ENCODE measurements around the gene PIK3C2G. TPM values are rescaled to one million over a fixed set of nuclear protein-coding genes. Genes with fewer than 3 reads are reported as not detected.

PIK3C2G gene
- total and polyA plus RNA-seq, 8 donors: 0.29 to 191 (median 48.7) TPM

DNA sequence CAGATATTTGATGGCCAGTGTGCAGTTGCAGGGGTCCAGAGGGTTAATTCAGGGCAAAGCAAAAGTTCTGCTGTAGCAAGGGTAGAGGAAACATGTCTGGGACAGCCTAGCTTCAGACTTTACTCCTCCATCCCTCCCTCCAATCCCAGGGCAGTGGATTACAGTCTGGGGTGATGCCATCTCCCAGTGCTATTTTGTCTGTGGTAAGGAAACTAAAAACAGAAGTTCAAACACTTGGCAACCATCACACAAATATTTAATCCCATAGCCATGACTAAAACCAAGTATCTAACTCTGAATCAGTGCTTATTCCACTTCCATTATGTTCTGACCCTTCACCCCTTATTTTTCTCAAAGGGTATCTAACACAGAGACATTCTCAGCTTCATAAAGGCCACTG, 61.8 kb downstream of the PIK3C2G start:
- H3K4me1 ChIP-seq: peaks cover 0 to 9% (median 5%) of the 10 kb centered on the region in 4 donors
- no peaks in the 10 kb centered on the region for H3K27me3 ChIP-seq
- no peak overlapping the region for H3K4me3 ChIP-seq
- TF ChIP-seq EP300 (IDR thresholded peaks at IDR 0.05) (no peak), POLR2A (IDR thresholded peaks at IDR 0.05) (no peak), POLR2AphosphoS5 (IDR thresholded peaks at IDR 0.05) (no peak), CTCF (IDR thresholded peaks at IDR 0.05) (no peak)
- no peak overlapping the region for H3K27ac ChIP-seq
- H3K9me3 ChIP-seq: no peaks in the 10 kb centered on the region
- intact Hi-C loops (cut with DNase I; ENCODE audit: low total_unique reads): no loop called here
- DNase-seq: no peak
- peaks cover 0 to 14% (median 3%) of the 10 kb centered on the region in 4 donors for H3K36me3 ChIP-seq

DNA sequence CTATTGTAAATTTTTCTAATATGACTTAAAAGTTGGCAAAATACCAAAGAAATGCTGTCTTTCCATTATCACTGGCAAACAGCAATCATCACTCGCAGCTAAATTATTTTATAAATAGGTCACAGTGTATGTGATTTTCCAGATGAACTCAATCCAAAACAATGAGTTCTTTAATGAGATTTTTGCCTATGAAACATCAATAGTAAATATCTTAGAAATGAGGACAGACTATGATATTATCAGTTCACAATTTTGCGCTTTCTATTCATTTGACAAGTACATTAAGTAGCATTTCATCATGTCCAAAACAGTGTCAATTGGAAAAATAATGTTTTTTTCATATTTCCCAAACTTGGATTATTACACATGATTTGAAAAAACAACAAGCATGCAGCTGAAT, 65.7 kb downstream of the PIK3C2G start:
- WGBS, 5 donors: 65 to 74% (median 69%) methylated on average over 2 of the region's 2 CpGs
- no peak overlapping the region for H3K27ac ChIP-seq
- H3K4me1 ChIP-seq: no peaks in the 10 kb centered on the region
- H3K36me3 ChIP-seq: peaks cover 0 to 17% (median 3%) of the 10 kb centered on the region in 4 donors
- H3K9me3 ChIP-seq: no peaks in the 10 kb centered on the region
- no peak for DNase-seq
- no peaks in the 10 kb centered on the region for H3K27me3 ChIP-seq
- H3K4me3 ChIP-seq: no peak overlapping the region
- intact Hi-C loops (cut with DNase I; ENCODE audit: low total_unique reads): no loop called here
- TF ChIP-seq EP300 (IDR thresholded peaks at IDR 0.05) (no peak), POLR2AphosphoS5 (IDR thresholded peaks at IDR 0.05) (no peak), CTCF (IDR thresholded peaks at IDR 0.05) (no peak), POLR2A (IDR thresholded peaks at IDR 0.05) (no peak)

DNA sequence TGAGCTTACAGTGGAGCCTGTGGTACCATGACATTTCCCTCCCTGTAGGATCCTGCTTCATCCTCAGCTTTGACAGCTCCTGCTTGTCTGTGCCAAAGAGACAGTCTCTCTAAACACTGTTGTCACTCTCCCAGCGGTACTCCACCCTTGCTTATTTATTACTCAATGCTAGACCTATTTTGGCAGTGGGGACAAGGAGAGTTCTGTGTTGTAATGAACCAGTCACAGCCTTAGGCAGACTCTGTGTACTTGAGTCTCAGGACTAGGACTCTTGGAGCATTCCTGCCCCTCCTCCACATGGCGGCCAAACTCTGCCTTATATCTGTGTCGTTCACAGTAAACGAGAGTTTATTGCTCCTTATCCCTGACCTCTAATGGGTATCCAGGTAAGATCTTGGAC, 70.9 kb downstream of the PIK3C2G start:
- Histone ChIP-seq H3K4me1 (no peaks in the 10 kb centered on the region), H3K27ac (no peak overlapping the region), H3K36me3 (peaks cover 0 to 7% (median 0%) of the 10 kb centered on the region in 4 donors), H3K27me3 (no peaks in the 10 kb centered on the region), H3K4me3 (no peak overlapping the region), H3K9me3 (no peaks in the 10 kb centered on the region)
- 69 to 76% (median 75%) methylated on average over 4 of the region's 4 CpGs for WGBS, 5 donors
- DNase-seq: no peak
- intact Hi-C loops (cut with DNase I; ENCODE audit: low total_unique reads): no loop called here
- no peak for TF ChIP-seq EP300 (IDR thresholded peaks at IDR 0.05)
- no peak for TF ChIP-seq CTCF (IDR thresholded peaks at IDR 0.05)
- no peak for TF ChIP-seq POLR2AphosphoS5 (IDR thresholded peaks at IDR 0.05)
- TF ChIP-seq POLR2A (IDR thresholded peaks at IDR 0.05): no peak

DNA sequence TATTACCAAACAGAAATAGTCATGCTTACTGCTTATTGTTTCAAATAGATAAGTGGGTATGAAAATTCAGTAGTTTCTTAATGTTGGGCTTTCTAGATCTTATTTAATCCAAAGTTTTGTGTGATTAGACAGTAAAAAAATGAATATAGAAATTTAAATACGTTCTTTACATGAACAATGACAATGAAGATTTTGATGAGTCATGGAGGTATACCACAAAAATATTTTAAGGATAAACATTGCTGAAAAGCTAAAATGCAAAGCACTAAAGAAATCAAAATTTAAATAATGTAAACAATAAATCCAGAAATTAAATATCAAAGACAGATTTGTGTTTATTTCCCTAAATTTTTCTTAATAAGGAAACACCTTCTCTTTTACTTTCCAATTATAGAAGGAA, 78.3 kb downstream of the PIK3C2G start:
- intact Hi-C loops (cut with DNase I; ENCODE audit: low total_unique reads): no loop called here
- DNase-seq: no peak
- H3K4me3 ChIP-seq: no peak overlapping the region
- H3K4me1 ChIP-seq: peaks cover 0 to under 1% (median 0%) of the 10 kb centered on the region in 4 donors
- WGBS, 5 donors: 78 to 86% (median 78%) methylated on average over 1 of the region's 1 CpG
- H3K27ac ChIP-seq: no peak overlapping the region
- H3K9me3 ChIP-seq: no peaks in the 10 kb centered on the region
- H3K27me3 ChIP-seq: no peaks in the 10 kb centered on the region
- H3K36me3 ChIP-seq: no peaks in the 10 kb centered on the region
- no peak for TF ChIP-seq POLR2A (IDR thresholded peaks at IDR 0.05)
- TF ChIP-seq POLR2AphosphoS5 (IDR thresholded peaks at IDR 0.05): no peak
- no peak for TF ChIP-seq EP300 (IDR thresholded peaks at IDR 0.05)
- no peak for TF ChIP-seq CTCF (IDR thresholded peaks at IDR 0.05)

Measured in stomach (tissue), 9 donors.